Myocyte (in vitro differentiated cells): ENCODE data around the gene E2F1. TPM values are rescaled to one million over a fixed set of nuclear protein-coding genes. Genes with fewer than 3 reads are reported as not detected.
"Not testable (repeated sequence)": the region's sequence is repeated elsewhere in the genome, so short reads cannot be mapped to it uniquely, and the experiment has no call there.

Experiments used
- DNase-seq: peaks from one replicate; pipeline ENCODE4 v3.0.0-alpha.2; 2012; ENCODE audit warnings: low read depth
- total RNA-seq: library from RNA; depleted of rRNA; stranded (reverse); fragments of >200 nt; gene quantifications from 2 replicates; pipeline ENCODE4 v1.2.3, GENCODE V29; 2014

E2F1 gene
- total RNA-seq, 1 donor from 2014 or later: 4.3 TPM

DNA sequence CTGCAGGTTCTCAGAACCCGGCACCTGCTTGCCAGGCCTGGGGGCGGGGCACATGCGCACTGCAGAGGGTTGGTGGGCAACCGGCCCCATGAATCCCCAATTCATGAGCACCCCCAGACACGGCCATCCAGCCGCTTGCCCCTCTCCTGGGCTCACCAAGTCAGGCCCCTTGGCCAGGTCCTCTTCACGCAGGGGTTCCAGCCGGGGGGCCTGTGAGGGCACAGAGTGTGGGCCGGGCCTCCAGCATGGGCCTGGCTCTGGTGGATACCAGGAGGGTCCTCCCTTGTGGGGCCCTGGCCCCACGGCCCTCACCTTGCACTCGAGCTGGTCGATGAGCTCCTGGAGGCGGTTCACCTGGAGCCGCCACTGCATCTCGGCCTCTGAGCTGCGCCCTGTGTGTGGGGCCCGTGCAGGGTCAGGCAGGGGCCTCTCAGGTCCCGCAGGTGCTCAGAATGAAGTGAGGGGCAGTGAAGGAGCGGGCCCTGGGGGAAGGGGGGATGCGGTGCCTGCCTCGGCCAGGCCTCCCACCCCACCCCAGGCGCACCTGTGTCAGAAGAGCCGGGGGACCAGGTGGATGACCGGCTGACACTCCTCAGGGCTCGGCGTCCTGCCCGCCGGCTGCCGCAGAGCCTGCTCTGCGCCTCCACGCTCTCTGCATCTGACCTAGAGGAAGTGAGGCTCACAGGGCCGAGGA is 26.7 kb downstream of the E2F1 start:
- no peak for DNase-seq

DNA sequence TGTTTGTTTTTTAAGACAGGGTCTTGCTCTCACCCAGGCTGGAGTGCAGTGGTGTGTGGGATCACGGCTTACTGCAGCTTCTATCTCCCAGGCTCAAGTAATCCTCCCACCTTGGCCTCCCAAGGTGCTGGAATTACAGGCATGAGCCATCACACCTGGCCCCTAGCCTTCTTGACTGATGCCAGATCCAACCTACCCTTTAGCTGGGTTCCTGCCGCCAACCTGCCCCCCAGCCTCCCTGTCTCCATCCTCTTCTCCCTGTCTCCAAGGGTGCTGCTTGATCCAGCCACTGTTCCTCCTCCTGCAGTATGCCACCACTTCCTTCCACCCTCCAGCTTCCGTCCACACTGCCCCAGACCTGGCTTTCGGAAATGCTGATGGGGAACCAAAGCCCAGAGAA is 27.3 kb downstream of the E2F1 start:
- DNase-seq: no peak

DNA sequence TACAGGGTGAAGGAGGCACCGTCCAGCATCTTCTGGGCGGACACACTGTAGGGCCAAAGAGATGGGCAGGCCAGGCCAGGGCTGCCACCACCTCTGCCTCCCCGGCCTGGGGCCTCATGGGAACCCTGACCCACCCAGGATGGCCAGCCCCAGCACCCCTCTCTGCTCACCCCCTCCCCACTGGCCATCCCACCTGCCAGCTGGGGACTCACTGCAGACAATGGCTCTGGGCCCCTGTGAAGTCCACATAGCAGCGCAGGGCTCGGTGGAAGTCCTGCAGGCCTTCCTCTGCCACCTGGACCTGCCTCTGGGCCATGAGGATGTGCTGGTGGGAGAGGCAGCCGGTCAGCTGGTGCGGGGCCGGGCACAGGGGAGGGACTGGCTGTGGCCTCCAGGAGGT is 27.7 kb downstream of the E2F1 start:
- no peak for DNase-seq

DNA sequence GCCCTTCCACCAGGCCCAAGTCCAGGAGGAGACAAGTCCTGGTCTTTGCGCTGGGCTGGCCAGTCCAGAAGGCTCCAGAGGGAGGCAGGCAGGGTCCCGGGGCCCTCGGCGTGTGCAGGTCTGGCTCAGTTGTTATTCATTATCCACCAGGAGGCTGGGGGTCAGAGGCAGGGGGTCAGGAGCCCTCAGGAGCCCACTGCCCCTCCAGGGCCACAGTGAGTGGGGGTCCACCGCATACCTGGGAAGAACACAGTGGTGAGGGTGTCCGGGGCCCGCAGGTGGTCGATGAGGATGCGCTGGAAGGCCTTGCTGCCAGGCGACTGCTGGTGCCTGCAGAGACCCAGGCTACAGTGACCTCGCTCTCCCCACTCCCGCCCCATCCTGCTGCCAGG is 28.5 kb downstream of the E2F1 start:
- DNase-seq: no peak

DNA sequence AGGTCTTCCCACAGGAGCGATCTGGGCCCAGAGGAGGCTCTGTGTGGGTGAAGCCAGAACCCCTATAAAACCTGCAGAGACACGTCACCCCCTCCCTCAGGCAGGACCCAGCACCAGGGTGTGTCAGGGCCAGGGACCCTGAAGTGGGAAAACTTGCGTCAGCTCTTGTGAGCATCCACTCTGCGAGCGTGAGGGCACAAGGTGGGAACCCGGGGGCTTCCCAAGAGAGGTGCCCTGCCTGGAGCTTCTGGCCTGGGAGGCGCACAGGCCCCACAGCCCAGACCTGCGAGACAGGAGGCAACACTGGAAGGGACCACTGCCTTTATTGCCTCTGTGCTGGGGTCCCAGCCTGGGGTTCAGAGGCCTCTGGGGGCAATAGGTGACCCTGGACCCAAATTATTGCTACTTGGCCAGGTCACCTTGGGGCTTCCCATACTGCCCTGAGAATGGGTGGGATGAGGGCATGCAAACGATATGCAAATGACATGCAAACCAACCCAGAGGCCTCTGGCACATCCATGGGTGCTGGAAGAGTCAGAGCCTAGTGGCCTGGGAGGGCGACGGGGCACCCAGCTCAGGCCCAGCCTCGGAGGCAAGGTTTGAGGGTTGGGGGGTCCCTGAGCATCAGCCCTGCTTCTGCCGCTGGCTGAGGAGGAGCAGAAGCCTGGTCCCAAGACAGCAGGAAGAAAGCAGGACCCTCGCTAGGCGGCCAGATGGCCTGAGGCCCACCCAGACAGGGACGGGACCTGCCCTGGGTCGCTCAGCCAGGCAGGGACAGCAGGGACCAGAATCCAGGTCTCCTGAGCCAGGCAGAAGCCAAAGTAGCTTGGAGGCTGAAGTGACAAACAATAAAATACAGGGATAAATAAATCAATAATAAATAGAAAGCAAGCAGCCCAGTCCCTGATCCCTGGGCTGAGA is 29.1 kb downstream of the E2F1 start:
- DNase-seq: no peak

DNA sequence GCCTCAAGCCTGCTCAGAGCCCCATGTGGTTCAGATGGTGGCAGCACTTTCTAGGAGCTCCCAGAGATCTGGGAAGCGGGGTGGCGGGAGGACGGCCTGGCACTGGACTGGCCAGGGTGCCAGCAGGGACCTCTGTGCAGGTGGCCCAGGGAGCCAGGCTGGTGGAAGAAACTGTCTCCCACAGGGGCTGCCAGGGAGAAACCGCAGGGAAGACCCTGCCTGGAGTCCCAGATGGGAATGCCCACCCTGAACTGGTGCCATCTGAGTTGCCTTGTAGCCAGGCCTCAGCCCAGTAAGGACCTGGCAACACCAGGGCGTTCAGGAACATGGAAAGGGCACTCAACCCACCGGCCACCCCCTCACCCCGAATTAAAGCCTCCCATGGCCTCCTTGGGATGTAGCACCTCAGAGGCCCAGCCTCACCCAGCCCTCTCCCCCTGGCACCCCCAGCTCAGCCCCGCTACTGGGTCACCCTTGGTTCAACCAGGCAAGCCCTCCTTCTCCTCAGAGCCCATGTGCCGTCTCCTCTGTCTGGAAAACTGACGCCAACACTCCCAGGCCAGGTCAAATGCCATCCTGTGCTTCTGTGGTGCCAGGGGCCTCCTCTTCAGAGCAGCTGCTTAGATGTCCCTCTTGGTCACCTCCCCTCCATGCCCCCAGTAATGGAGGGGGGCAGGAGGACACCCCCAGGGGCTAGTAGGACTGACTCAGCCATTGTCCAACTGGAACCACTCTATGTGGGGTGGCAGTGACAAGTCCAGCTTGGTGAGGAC is 30.0 kb downstream of the E2F1 start:
- no peak for DNase-seq

DNA sequence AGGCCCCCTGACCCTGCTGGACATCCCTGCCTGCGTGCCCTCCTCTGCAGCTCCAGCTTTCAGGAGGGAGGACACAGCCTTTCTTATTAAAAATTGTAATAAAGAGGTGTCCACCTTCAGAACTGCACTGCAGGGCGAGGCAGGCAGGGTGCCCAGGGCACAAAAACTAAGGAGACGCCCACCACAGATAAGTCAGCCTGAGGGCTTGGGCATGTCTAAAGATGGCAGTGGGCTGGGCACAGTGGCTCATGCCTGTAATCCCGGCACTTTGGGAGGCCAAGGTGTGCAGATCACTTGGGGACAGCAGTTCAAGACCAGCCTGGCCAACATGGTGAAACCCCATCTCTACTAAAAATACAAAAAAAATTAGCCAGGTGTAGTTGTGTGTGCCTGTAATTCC is 31.0 kb downstream of the E2F1 start:
- no peak for DNase-seq

DNA sequence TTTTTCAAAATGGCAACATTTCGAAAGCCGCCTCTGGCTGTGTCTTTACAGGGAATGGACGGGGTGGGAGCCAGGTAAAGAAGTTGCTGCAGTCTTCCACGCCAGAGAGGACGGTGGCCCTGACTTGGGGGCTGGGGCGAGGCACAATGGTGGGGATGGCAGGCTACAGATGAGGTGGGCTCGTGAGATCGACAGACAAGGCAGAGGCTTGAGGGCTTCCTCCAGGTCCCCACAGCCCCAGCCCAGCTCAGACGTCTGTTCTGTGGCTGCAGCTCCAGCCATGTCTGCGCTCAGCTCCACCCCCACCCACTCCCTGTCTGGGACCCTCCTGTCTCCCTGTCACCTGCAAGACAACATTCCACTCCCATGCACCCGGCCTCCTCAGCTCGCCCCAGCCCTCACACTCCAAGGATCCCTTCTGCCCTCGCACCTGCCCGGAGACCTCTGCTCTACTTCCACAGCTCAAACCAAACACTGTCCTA is 31.5 kb downstream of the E2F1 start:
- no peak for DNase-seq

DNA sequence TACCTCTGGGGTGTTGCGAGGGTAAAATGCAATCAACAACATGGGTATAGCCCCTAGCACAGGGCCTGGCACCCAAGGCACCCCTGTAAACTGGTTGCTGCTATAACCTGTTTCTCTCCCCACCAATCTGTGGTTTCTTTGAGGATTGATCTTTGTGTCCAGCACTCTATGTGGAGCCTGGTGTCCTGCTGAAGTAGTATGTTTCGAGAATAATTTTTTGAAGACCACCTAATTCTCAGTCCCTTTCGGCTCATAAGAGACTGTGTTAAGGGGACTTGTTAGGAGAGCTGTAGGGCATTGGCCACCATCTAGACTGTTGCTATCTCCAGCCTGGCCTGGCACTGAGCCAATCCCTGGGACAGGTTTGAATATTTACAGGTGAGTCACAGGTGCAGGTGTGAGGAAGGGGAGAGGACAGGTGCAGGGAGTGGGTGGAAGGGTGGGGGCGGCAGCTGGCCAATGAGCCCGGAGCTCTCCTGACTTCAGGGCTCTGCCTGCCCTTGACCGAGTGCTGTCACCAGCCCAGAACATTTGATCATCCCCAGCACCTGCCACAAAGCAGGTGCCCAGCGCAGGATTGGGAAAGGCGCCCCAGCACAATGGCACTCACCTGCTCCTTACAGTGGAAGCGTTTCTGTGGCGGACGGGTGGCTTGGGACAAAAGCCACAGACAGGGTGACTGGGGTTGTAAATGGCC is 32.1 kb downstream of the E2F1 start:
- DNase-seq: peak; percentile 46

DNA sequence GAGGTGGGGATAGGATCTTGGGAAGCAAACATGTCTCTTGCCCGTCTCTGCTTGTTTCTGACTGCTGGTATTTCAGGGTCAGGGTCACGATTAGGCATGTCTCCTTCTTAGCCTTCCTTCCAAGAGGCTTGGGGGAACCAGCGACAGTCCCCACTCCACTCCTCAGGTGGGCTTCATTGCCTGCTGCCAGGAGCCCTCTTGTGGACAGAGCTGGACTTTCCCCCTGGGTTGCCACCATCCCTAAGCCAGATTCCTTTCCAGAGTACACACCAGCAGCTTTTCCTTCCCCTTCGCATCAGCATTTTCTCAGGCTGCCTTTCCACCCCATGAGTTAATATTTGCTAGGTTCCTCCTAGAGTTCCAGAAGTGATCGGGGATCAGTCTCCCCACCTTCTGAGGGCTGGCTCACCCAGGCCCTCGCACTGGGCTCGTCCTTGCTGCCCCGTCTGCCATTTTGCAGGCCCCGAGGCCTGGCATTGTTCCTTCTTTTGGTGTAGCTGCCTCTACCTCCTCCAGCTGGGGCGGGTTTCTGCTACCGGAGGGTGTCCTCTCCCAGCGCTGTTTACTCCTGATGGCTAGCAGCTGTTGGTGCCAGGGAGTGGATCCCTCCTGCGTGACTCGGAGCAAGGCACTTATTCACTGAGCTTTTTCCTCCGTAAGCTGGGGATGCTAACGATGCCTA is 32.8 kb downstream of the E2F1 start:
- DNase-seq: peak; percentile 74

DNA sequence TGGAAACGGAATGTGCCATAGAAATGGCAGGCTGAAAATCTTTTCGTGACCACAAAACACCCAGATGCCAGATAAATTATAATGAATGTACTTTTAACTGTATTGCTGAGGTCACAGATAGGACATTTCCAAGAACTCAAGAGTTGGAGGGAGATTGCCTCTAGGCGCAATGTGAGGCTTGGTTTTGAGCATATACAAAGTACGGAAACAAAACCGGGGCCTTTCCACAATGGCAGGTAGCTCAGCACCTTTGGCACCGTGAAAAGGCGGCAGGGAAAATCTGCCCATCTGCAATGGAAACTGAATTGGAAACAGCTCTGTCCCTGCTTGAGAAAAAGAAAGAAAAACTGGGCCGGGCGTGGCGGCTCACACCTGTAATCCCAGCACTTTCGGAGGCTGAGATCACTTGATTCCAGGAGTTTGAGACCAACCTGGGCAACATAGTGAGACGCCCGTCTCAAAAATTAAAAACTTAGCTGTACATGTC is 34.6 kb downstream of the E2F1 start:
- DNase-seq: no peak

DNA sequence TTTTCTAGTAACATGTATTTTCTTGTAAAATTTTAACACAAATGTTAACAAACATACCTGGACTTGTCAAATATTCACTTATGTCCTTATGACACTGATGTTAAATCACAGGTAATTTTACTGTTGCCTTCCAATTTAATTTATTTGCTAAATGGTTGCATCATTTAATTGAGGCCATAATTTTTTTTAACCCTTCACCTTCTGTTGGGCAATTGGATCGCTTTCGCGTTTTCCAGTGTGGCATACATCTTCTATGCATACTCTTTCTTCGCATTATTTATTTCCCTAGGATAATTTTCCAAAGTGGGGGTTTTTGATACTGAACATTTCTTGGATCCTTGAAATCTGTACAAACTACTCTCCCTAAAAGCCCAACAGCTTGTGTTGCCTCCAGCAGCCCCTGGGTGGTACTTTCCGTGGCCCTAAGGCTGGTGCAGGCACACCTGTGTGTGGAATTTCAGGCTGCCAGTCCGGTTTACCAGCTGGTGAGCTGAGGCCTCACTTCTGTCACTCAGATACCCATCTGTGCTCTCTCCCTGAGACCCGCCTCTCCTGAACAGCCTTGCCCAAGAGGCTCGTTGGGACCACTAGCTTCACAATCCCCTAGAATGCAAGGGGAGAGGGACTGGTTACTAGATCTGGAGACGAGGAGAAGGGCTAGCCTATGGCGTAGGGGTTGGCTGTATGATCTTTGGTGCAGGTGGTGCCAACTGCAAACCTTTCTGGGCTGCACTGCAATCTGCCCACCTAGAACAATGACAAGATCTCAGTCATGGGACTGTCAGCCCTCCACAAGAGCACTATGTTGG is 35.2 kb downstream of the E2F1 start:
- no peak for DNase-seq

DNA sequence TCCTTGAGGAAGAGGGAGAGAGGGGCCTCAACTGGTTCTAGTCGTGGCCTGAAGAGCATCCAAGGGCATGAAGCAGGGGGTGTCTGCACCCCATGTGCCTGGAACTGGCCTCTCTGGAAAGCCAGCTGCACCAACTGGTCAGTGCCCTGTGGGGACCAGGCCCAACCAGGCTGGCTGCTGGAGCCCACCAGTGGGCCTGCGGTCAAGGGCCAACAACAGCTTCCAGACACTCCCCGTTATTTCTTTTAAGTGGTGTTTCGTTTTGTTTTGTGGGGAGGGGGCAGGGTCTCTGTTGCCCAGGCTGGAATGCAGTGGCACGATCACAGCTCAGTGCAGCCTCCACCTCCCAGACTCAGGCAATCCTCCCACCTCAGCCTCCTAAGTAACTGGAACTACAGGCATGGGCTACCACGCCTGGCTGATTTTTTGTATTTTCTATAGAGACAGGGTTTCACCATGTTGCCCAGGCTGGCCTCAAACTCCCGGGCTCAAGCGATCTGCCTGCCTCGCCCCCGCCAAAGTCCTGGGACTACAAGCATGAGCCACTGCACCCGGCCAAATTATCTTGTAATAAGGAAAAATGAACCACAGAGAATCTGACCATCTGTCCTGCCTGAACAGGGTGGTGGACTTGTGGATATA is 36.0 kb downstream of the E2F1 start:
- DNase-seq: no peak

DNA sequence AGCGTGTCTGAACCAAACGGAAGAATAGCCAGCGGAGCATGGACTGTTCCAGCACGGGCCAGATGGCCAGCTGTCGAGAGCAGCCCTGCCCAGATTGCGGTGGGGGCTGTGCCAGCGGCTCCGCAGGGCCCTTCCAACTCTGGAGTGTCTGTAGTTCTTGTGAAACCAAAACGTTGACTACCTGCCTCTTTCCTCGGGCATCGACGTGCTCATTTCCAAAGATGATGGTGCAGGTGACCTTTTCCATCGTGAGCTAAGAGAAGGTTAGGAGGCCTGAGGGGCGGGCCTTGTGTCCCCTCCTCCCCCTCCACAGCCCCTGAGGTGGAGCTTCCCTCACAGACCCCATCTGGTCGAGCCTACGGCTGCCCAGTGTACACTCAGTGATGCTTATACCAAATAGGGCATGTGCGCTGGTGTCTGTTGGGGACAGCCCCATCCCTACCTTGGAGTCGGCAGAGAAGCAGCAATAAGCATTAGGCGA is 36.9 kb downstream of the E2F1 start:
- peak; percentile 79 for DNase-seq

DNA sequence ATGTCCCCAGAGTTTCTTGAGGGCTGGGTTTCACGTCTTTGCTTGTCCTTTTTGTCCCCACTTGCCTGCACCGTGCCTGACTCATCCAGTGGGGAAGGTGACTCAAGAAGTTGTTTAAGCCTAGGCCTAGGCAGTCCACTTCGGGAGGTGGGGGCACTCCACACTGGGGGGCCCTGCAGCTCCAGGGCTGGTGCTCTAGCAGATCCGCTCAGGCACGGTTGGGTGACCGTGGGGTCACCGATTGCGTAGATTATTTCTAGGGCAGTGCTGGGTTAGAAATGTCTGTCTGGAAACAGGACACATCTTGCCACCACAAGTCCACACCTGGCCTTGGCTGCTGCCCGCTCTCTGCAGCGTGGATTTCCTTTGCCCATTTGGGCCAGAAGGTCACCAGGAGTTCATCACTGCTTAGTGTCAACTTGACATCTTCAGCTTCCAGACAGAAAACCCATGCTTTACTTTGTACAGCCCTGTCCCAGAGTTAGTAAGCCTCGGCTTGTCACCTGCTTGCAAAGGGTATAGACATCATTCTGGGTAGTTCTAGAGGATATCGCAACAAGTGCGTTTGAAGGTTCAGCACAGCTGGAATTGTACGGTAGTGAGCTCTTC is 37.7 kb downstream of the E2F1 start:
- no peak for DNase-seq

DNA sequence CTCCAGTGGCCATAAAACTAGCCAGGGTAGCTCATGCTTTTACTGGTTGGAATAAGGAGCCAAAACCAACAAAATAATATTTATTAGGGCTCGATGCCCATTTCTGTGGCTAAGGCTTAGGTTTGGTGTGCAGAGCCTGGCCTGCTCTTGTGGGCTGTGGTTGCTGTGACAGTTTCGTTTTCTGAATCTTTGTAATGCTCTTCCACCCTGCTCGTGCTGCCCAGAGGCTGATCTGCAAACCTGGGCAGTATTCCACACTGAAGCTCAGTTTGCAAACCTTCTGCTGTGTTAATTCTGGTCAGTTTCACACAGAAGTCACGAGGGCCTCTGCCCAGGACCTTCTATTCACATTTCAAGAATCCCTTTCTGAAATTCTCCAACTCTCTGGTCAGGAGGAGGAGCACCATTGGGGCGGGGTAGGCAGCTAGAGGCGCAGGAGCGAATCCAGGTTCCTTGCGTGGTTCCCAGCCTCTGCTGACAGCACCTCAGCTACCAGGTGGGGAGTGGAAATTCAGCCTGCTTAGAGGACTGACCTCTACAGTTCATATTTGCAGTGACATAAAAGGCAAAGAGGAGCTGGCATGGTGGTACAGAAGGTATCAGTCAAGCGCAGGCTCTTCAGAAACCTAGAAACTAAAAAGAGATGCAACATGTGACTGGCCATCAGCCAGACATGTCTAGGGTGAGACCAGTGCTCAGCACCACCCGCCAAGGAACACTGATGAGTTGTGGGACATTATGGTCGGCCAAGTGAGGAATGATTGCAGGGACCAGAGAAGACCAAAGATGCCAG is 38.4 kb downstream of the E2F1 start:
- peak; percentile 75 for DNase-seq

DNA sequence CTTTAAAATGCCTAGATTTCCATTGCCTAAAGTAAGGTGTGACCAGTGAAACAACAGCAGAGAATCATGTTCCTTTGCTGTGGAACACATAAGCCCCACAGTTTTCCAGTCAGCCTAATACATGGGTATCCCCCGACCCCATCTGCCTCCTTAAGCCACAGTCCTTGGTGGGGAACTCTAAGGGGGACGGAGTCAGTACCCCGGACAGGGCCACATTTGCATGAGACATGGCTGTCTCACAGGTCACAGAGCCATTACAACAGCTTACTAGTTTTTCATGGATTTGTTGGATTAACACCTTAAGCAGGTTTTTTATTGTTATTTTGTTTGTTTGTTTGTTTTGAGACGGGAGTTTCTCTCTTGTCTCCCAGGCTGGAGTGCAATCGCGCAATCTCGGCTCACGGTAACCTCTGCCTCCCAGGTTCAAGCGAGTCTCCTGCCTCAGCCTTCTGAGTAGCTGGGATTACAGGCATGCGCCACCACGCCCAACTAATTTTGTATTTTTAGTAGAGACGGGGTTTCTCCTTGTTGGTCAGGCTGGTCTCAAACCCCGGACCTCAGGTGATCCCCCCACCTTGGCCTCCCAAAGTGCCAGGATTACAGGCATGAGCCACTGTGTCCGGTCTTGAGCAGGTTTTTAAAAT is 39.1 kb downstream of the E2F1 start:
- DNase-seq: not testable (repeated sequence)
